NCI-H1105 treated with DMSO at 0.1 percent for 48 hours (cell line): ENCODE measurements around the gene KRT7.
"Not testable (repeated sequence)": the region's sequence is repeated elsewhere in the genome, so short reads cannot be mapped to it uniquely, and the experiment has no call there.

Experiments
- DNase-seq: peaks from one replicate; lab custom pipeline; 2025; lab: John Stamatoyannopoulos, UW

KRT7 gene

GRCh38 chr12:52229836-52230343, 3.2 kb upstream of the KRT7 start:
- no peak for DNase-seq

GRCh38 chr12:52230364-52231281, 2.4 kb upstream of the KRT7 start:
- no peak for DNase-seq

GRCh38 chr12:52231305-52232202, 1.5 kb upstream of the KRT7 start:
- no peak for DNase-seq

GRCh38 chr12:52232203-52232673, 805 bp upstream of the KRT7 start:
- no peak for DNase-seq

GRCh38 chr12:52233462-52234207, 592 bp downstream of the KRT7 start:
- DNase-seq, result no peak

GRCh38 chr12:52234223-52234810, 1.3 kb downstream of the KRT7 start:
- DNase-seq, result no peak

- DNase-seq, result no peak
Observed at GRCh38 chr12:52235001-52235764, 2.1 kb downstream of the KRT7 start.

- DNase-seq, result no peak
Observed at GRCh38 chr12:52235822-52236361, 2.8 kb downstream of the KRT7 start.

GRCh38 chr12:52236386-52237050, 3.5 kb downstream of the KRT7 start:
- no peak for DNase-seq

GRCh38 chr12:52238207-52238840, 5.3 kb downstream of the KRT7 start:
- no peak for DNase-seq

GRCh38 chr12:52238916-52239646, 6.0 kb downstream of the KRT7 start:
- no peak for DNase-seq

- DNase-seq, result no peak
Observed at GRCh38 chr12:52239767-52240166, 6.7 kb downstream of the KRT7 start.

GRCh38 chr12:52240247-52240646, 7.2 kb downstream of the KRT7 start:
- DNase-seq, result not testable (repeated sequence)

- no peak for DNase-seq
Observed at GRCh38 chr12:52241205-52241842, 8.3 kb downstream of the KRT7 start.

GRCh38 chr12:52242442-52243258, 9.6 kb downstream of the KRT7 start:
- DNase-seq, result no peak

- DNase-seq, result no peak
Observed at GRCh38 chr12:52243259-52243855, 10.3 kb downstream of the KRT7 start.
